HG03575 (cell line): ENCODE measurements around the gene ENTREP1.

Experiments
- ATAC-seq: cut with Tn5 transposase; IDR thresholded peaks from one replicate; pipeline ENCODE4 v1.9.1; 2021; ENCODE audit not compliant: unreplicated experiment, insufficient number of reproducible peaks, low FRiP score; ENCODE audit errors: extremely low read depth

The ENTREP1 gene

DNA sequence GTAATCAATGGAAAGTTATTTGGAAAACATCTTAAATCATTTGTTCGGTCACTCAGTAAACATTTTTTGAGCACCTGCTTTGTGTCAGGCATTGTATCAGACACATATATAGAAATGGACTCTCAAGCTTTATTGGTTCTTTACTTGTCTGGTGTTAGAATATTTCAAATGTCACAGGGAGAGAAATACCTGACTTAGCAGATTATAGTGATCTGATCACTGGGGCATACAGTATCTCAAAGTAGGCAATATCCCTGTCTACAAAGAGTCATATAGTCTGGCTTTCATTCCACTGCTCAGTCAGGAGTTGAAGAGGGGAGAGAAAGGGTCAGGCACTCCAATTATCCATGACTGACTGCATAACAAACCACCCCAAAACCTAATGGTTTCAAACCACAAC, 30.2 kb downstream of the ENTREP1 start:
- no peak for ATAC-seq

DNA sequence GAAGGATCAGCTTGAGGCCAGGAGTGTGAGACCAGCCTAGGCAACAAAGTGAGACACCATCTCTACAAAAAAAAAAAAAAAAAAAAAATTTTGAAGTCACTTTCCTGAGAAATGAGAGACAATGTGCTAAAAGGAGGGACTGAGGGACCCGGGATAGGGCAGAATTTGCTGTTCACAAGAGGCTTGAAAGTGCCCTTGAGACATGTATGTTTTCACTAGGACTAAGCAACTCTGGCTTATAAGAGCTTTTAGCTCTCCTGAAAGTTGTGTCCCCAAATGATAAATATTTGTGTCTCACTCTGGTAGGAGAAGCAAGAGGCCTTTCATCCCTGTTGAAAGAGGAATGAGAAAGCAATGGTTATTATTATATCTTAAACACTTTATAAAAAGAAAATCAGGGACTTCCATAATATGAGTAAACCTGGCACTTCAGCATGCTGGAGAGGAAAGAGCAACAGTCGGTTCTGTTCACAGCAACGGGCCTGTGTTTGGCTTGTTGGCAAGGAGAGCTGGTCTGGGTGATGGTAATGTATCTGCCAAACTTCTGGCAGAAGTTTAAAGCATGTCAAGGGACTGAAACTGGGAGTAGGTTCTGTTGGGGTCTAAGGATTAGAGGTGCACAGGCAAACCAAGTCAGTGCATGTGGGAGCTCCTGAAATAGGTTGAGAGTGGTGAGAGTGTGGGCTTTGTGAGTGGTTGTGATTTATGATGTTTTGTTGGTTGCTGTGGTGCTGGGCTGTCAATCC, 32.2 kb downstream of the ENTREP1 start:
- ATAC-seq, result no peak

DNA sequence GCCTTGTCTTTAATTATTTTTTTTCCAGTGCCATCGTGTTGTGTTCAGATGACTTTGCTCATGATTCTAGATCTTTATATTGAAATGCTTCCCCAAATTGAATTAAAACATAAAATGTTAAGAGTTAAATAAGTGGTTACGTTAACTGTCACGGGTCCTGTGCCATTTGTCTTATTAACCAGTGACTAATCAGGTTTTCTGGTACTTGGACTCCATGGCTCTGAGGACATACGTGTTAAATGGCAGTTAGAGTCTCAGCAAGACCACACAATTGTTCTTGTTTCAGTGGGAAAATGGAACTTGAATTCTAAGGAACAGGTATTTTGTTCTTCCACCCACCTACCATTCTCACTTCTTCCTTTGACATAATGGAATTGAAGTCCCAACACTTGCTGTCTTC, 32.8 kb downstream of the ENTREP1 start:
- no peak for ATAC-seq

DNA sequence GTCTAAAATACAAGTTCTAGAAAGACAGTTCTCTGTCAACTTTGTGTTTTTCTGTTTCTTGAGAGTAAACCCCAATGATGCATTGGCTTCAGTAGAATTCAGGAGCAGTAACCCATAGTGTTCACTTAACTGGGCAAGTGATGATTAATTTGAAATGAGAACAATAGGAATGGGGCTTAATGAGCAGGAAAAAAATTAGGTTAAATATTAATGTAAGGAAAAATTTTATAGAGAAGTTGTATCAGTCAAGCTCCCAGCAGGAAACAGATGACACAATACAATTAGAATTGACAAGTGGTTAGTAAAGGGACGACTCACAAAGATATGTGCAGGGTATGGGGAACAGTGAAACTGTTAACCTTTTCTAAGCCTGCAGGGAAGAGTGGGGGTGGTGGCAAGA, 38.2 kb downstream of the ENTREP1 start:
- ATAC-seq, result no peak

DNA sequence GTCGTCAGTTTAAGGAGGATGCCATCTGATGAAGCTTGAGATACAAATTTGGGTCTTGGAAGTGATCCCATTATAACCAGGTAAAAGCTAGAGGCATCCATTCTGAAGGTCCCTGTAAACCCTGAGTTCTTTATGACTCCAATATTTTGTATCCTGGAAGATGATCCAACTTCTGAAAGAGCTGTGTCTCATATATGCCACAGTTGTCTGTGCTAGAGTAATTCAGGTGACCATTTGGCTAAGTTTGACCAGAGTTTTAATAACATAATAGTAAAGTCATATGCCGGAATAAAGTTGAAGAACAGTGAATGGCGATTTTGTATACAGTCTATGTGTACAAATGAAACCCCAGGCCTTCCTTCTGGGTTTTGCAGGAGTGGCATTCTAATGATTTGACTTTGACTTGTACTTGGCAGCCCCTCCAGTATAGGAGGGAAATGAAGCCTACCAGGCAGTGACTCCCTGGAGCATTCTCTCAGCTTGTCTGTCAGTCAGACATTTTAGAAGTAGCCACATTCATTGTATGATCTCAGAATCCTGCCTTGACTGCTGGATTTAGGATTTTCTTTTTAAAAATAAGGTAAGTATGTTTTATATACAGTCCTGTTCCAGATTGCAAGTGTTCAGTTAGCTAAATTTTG, 39.6 kb downstream of the ENTREP1 start:
- ATAC-seq, result no peak

DNA sequence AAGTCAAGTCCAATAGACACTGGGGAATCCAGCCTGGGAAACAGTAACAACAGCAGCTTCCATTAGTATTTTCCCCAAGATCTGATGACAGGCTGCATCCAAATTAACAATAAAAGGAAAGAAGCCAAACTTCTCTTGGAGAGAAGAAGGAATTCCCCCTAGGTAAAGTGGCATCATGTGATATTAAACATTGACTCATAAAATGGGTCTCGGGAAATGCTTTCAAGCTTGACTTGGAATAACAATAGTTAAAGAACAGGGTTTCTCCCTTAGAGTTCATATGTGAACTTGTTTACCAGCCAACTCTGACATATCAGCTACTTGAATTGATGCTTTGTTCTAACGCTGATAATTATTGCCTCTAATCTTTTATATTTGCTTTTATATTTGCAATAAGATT, 45.4 kb downstream of the ENTREP1 start:
- no peak for ATAC-seq

DNA sequence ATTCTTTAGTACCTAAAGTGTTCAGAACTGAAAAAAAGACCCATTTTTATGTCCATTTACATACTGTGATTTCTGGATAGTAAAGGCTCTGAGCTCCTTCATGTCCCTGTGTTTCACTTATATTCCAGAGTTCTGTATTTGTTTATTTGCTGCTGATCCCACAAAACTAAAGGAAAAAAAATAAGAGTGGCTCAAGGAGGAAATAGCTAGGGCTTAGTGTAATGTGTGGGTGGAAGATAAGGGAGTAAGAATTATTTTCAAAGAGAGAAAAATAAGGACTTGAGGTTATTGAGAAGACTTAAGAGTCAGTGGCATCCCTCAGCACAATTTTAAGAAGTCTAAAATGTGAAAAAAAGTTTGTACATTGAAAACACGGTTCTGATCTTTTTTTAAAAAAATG, 46.0 kb downstream of the ENTREP1 start:
- ATAC-seq, result no peak

DNA sequence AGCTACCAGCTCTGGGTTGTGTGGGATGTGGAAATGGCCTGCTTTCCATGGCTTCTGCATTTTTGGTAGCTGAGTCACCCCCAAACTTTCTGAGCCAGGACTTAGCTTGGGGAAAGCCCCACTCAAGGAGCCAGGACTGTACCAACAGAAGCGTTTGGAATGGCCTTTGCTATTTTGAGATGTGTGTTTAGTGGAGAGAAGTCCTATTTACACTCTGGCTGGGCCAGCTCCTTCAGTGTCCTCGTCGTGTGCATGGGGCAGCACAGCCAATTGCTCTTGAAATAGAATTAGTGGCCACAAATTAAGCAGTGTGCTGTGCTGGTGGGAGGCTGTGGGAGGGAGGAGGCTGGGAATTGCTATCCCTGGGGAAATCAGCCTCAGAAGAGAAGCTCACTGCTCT, 51.6 kb downstream of the ENTREP1 start:
- no peak for ATAC-seq

DNA sequence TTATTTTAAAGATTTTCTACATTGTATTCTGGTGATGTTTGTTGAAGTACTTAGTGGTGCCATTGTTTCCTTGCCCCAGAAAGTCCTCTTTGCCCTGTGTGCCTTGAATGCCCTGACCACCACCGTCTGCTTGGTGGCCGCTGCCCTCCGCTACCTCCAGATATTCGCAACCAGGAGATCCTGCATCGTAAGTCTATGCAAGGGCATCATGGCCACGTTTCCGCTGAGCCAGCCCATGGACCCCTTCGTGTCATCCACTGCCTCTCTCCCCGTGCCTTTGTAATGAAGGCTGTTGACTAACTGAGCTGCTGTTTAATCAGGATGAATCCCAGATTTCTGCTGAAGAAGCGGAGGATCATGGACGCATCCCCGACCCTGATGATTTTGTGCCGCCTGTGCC, 52.3 kb downstream of the ENTREP1 start:
- ATAC-seq, result no peak

DNA sequence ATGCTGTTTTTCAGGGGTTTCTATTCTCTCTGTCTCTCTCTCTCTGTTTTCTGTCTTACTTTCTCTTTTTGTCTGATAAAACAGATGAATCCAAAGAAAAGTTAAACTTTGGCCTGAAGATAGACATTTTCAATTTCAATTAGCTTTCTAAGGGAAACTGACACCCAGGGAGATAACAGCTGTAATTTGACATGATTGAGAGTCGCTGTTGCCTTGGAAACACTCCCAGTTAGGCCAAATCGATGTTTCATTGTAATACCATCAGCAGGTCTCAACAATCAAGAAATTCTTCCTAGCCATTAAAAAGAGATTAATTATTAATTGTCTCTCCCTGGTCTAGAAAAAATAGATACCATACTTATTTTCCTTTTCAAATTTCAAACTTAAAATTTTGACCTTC, 53.0 kb downstream of the ENTREP1 start:
- no peak for ATAC-seq

DNA sequence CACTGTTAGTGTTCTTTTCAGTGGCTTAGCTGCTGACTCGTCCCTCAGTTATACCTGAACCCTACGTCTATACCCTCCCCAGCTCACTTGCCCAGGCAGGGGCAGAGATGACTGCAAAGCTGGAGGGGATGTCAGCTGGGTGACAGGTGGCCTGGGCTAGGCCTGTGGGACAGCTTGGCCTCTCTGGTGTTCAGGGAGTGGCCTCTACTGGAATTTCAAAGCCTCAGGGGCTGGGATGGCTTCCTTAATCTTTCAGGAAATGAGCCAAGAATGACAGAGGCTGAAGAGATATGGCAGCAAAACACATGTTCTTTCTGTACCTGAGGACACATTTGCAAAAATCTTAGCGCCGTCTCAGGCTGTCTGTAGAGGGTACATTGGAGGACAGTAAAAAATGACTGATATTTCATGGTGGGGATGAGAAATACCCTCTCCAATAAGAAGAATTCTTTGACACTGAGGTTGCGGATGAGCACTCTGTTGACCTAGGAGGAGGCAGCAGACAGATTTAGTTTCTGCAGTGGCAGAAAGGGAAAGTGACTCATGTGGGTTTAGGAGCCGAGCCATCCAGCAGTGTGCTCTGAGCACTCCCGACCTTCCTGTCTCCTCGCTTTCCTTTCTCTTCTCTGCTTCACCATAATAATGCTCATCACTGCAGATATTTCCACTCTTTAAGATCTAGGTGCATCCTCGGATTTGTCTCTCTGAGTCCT, 54.4 kb downstream of the ENTREP1 start:
- ATAC-seq, result no peak

DNA sequence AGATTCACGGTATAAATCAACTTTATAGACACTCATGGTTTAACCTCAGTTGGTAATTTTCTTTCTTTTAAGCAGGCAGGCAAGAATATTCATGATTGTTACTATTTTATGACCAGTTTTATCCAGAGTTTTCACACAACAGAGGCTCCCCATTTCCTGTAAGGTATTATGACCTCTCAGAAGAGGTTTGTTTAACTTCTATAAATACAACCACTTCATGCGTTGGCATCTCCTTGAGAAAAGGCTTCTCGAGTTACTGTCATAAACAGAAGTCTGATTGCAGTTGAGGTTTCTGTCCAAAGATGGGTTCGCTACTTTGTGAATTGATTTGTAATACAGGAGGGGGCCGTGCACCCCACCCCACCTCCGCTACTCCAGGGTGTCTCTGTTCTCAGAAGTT, 55.3 kb downstream of the ENTREP1 start:
- no peak for ATAC-seq

DNA sequence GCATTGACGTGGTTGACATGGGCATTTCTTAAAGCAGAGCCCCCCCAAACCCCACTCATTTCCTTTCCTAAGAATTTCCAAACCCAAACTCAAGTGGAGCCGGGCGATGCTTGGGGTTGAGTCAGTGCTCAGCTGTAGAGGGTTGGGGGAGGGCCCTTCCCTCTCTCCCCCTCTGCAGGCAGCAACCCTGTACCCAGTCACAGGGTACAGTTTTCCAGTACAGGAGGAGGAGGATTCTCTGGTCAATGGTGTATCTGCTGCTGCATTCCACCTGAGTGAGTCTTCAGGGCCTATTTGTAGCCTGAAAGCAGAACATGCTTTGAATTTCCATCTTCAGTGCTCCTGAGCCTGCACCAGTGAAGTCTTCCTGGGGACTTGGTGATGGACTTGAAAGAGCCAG, 55.8 kb downstream of the ENTREP1 start:
- no peak for ATAC-seq

DNA sequence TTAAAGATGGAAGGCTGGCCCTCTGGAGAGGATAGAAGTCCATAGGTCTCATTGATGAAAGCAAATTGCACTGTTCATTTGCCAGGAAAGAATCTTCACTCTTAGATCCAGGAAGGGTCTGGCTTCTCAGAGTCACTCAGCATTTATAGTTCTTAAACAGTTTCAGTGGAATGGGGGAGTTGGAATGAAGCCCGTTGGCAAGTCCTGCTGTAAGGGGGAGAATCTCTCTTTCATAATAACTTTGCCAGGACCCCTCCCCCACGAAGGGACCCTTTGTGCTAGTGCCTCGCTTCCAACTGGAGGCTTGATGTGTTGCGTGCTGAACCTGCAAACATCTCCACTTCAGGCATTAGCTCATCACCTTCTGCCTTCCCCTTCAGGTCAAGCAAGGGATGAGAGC, 57.1 kb downstream of the ENTREP1 start:
- ATAC-seq, result no peak

DNA sequence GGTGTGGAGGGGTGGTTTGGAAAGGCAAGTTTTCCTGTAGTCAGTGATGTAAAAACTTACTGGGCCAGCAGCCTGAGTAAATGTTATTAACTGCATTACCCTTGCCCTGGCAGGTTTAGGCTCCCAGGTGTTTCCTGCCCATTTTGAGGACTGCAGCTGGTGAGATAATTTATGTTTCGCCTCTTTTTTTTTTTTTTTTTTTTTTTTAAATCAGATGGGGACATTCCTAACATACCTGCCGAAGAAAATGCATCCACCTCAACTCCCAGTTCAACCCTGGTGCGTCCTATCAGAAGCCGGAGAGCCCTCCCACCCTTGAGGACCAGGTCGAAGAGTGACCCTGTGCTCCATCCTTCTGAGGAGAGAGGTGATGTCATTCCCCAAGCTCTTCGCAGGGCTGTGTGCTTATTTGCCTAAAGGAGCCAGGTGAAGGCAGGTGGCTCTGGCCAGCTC, 60.6 kb downstream of the ENTREP1 start:
- ATAC-seq, result no peak

DNA sequence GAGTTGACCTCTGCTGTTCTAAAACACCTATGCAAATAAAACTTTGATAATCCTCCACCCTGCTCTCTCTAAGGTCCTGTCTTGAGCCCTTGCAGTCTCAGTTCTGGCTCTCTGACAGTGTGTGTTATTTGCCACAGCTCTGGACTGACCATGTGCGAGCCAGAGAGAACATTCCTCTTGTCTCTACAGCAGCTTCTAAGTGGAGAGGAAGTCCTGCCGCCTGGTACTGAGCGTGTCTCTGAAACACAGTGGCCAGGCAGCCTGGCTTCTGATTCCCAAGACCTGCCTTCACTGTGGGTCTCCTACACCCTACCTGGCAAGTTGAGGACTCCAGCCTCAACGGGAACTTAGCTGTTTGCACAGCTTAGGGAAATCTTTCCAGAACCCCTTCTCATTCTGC, 61.6 kb downstream of the ENTREP1 start:
- ATAC-seq, result no peak

DNA sequence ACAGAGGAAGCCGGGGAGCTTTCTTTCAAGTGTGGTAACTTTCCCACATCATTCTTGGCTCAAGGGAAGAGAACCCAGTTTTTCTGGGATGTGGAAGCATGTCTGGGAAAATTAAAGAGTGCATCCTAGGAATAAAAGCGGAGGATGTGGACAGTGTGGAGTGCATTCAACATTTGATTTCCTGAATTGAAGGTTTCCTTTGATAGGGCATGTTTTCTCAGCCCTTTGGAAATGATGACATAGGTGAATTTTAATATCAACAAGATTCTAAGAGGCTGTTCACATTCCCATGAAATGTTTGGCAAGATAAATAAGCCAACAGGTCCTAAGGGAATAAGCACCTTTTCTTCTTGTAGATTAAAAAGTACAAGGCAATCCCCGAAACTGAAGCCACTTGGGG, 63.6 kb downstream of the ENTREP1 start:
- no peak for ATAC-seq

DNA sequence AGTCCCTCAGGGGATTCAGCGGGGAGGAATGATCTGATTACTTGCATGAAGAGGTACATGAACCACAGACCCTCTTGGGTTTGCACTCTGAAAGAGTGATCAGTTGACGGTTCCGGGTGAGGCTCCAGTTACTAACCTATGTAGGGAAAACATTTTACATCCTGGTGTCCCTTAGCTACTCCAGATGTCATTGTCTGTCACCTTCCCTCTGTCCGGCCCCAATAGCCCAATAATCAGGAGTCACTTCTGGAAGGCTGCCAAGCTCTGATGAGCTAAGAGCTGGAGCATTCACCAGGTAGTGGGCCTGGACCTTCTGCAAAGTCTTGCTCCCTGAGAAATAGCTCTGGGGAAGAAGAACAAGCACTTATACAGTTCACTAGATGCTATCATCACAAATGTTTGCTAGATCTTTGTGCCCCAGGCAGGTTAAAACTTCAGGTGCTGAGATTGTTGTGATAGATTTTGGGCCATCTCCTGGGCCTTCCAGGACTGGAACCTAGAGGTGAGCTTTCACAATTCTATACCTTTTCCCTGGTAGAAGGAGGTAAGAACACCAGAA, 64.5 kb downstream of the ENTREP1 start:
- ATAC-seq, result no peak

DNA sequence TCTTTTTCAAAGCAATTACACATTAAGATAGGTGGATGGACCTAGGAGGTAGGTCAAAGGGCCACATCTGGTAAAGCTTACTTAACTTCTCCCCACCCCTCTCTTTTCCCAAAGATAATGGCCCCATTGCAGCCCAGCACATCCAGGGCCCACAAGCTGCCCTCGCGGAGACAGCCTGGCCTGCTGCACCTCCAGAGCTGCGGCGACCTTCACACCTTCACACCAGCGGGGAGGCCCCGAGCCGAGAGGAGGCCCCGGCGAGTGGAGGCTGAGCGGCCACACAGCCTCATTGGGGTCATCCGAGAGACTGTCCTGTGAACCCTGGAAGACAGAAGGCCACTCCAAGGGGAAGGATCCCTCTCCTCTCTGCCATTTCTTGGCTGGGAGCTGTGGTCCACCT, 66.5 kb downstream of the ENTREP1 start:
- ATAC-seq, result no peak

DNA sequence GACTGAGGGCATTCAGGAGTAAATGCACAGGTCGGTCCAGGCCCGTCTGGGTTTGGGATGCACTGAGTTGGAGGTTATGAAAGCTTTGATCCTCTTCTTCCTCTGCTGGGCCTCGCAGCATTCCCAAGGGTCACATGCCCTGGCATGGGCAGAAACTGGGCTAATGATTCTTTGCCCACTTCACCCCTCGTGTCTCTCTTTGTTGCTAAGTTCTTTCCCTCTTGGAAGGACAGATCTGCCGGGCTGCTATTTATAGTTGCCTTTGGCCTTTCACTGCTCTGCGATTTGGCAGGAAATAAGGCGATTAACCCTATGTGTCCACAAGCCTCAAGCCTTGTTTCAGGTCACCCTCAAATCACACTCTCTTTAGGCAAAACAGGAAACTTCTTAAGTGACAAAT, 66.9 kb downstream of the ENTREP1 start:
- ATAC-seq, result no peak
